Stimulated activated CD4-positive, alpha-beta T cell treated with anti-CD3 and anti-CD28 coated beads, TNF-alpha, amount 100 ng/mL, for 1 hour (primary cell): ENCODE data around the gene CDCA4.
A peak's percentile ranks its signal among the peaks of the same experiment; 100 is the strongest.
"Not testable (repeated sequence)": the region's sequence is repeated elsewhere in the genome, so short reads cannot be mapped to it uniquely, and the experiment has no call there.

Experiments used
- DNase-seq, 3 donors: peaks; one replicate each; pipeline ENCODE4 v3.0.0-alpha.2; 2020; ENCODE audit warnings: low read depth in 3 of 3, low spot score in 1 of 3

Gene CDCA4

DNA sequence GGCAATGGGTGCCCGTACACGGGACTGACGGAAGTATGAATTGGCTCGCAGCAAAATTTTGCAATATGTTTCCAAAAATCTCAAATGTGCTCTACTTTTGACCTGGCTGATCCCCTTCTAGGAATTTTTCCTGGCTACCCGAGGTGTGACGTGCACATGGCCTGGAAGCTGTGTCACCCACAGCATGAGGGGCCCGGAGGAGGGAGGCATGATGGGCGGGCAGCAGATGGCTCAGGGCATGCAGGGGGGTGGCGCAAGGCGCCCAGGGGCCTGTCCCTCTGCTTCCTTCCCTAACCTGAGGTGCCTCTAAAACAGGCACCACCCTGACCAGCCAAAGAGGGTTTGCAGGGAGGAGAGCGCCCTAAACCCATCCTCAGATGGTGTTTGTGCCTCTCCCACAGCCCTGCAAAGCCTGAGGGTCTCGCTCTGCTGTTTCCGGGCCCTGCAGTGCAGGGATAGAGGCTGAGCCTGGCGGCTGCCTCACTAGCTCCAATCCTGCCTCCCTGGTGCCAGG is 37.7 kb upstream of the CDCA4 start:
- DNase-seq = no peak

DNA sequence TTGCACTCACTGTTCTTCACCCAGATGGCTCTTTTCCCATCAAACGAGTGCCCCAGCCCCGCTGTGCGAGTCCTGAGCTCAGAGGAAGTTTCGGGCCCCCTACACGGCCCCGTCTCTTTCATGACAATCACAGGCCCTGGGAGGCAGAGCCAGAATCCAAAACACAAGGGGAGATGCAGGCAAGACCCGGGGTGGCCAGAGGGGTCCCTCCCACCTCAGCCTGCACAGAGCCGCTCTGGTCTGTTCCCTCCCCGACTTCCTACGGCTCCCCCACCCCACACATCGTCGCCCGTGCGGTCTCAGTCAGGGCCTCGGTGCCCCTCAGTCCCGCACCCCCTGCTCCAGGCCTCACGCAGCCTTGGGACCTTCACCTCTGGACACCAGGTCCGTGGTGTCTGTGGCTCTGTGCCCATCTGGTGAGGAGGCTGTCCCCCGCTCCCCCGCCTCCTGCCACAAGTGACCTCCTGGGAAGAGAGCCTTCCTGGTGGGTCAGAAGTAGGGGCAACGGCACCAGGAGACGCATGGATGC is 35.5 kb upstream of the CDCA4 start:
- no peak for DNase-seq

DNA sequence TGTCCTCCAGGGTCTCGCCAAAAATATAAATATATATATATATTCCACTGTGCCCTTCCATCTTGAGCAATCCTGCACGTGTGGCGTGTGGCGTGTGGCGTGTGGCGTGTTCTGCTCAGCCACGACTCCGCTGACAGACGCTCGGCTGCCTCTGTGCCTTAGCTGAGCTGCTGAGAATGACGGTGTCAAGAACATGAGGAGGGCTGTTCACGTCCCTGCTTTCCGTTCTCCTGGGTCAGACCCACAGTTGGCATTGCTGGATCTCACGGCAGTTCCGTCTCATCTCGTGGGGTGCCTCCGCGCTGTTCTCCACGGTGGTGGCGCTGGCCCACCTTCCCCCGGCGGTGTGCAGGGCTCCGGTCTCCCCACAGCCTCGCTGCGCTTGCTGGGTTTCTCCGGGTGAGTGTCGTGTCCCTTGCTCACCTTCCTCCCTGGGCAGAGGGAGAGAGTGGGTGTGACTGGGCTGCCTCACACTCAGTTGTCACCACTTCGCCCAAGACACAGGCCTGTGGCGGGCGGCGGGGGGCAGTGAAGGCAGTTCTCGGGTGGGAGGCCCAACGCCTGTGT is 34.9 kb upstream of the CDCA4 start:
- DNase-seq = no peak

DNA sequence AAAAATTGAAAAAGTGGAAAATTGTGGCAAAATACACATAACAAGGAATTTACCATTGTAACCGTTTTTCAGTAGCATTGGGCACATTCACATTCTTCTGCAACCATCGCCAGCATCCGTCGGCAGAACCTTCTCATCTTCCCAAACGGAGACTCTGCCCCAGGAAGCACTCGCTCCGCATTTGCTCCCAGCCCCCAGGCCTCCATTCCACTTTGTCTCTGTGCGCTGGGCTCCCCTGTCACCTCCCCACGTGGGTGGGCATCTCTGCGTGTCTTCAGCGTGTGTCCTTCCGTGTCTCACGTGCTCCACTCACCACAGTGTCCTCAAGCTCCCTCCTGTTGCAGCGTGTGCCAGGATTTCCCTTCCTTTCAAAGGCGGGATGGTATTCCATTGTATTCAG is 34.5 kb upstream of the CDCA4 start:
- DNase-seq = no peak

DNA sequence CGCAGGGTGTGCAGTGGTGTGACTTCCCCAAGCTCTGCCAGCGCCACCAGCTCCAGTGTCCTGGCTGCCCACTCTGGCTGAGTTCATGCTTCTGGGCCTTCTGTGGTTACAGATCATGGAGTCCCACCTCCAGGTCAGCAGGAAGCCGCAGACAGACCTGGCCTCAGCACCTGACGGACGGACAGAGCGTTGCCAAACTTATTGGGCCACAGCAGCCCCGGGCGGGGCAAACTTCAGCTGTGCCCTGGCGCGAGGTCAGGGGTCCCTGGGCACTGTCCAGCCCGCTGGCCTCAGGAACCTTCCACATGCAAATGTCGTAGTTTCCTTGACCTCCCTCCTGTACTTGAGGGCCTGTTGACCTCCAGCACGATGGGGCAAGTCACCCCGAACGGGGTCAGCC is 33.1 kb upstream of the CDCA4 start:
- no peak for DNase-seq

DNA sequence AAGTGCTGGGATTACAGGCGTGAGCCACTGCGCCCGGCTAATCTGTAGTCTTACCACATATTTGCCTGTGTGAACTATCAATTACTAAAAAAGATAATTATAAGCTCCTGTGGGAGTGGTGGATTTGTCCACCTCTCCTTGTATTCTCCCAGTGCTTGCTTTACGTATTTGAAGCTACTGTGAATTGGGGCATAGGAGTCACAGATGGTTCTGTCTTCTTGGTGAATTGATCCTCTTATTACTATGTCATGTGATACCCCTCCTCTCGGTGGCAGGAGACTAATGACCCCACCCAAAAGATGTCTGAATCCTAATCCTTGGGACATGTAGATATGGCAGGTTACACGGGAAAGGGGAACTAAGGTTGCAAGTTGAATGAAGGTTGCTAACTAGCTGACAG is 32.5 kb upstream of the CDCA4 start:
- DNase-seq = no peak

DNA sequence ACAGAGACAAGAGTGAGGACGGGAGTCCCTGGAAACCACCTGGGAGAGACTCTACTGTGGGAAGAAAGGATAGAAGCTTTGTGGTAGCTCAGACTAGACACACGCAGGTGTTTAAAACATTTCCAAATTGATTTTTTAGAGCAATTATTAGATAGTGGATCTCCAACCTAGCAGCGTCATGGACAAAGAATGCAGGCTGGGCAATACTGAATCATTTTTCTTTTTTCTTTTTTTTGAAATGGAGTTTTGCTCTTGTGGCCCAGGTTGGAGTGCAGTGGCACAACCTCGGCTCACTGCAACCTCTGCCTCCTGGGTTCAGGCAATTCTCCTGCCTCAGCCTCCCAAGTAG is 31.2 kb upstream of the CDCA4 start:
- no peak for DNase-seq

DNA sequence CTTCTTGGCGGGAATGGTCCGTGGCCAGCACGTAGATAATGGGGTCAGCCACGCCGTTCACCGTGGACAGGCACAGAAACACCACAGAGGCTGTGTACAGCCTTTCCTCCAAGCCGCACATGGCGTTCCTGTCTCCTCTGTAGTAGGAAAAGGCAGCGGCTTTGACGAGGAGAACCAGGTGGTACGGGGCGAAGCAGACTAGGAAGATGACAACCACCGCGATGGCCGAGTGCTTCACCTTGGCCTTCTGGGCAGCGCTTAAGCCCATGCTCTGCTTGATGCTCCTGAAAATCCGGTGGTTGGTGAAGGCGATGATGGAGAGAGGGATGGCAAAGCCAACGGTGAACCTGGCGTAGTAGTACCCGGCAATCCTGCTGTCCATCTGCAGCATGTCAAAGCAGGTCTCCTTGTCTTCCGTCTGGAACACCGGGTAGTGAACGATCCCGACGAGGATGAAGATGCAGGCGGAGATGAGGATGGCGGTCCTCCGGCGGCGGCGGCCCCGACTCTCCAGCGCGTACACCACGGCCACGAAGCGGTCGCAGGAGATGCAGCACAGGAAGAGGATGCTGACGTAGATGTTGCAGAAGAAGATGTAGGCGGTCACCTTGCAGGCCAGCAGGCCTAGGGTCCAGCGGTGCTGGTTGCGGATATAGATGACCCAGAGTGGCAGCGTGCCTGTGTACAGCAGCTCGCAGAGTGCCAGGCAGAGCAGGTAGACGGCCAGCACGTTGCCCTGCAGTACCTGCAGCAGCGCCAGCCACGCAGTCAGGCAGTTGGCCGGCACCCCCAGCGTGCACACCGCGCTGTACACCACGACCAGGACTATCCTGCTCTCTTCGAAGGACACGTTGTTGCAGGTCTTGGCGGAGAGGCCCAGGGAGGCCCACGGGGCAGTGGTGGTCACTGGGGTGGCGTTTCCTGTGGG is 30.6 kb upstream of the CDCA4 start:
- no peak for DNase-seq

DNA sequence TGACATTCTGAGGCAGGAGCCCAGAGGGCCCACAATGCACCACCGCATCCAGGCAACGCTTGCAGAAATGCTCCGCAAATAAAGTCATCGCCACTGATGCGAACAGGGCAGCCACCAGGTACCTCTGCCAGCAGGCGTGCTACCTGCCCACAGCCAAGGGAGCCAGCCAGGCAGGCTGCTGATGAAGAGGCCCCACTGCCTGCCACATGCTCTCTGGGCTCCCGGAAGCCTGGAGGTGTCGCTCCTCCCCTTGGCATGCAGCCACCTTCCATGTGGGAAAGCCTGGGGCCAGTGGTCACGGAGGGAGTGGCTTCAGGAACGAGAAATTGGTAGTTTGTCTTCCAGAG is 29.6 kb upstream of the CDCA4 start:
- DNase-seq = no peak

DNA sequence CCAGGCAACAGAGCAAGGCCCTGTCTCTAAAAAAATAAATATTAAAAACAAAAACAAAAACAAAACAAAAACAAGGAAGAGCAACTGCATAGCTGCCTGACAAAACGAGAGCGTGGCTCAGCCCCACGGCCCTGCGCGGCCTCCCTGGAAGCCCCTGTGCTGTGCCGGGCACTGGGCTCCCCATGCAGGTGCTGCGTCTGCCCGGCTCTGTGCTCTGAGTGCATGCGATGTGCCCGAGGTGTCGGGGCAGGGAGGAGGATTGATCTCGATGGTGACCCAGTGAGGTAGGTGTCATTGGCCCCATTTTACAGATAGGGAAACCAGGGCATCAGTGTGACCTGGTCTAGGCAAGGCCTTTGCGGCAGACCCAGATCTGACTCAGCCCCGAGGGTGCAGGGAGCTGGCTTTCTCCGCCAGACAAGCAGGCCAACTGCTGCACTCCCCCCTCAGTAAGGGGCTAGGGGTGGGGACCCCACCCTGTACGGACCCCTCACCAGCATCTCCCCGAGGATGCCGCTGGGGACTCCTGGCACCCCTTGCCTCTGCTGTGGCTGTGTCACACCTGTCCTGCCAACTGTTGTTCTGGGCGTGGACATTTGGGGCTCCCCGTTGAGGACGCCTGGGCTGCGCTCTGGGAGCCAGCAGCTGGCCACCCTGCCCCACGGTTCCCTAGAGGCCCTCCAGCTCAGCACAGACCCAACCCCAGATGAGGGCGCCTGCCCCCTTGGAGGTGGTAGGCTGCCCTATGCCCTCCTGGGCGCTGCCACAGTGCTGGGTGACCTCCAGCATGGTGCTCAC is 29.1 kb upstream of the CDCA4 start:
- no peak for DNase-seq

DNA sequence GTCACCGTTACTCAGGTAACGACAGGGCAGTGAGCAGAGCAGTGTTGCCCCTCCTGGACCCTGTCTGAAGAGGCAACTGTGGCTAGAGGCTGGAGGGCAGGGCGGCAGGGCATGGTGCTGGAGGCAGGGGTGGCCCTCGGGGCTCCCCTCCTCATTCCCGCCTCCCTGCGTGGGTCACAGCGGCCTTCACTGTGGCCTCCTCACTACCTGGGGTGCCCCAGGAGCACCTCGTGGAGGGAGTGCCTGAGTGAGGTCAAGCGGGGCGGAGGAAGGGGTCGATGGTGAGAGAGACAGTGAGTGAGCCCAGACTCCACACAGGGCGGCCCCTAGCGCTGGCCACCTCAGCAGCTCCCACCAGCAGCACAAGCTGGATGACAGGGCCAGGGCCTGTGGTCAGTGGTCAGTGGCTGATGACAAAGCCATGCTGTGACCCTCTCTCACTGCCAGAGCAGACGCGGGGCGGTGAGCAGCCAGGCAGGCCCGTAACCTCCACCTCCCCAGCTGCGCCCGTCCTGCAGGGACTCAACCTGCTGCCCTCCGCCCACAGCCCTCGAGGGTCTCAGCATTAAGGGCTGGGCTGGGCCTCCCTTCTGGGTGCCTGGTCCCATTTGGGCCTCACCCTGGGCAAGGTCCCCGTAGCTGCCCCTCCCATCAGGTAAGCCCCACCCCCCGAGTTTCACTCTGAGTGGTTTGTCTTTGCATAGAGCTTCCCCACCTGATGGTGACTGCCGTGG is 26.6 kb upstream of the CDCA4 start:
- DNase-seq = no peak

DNA sequence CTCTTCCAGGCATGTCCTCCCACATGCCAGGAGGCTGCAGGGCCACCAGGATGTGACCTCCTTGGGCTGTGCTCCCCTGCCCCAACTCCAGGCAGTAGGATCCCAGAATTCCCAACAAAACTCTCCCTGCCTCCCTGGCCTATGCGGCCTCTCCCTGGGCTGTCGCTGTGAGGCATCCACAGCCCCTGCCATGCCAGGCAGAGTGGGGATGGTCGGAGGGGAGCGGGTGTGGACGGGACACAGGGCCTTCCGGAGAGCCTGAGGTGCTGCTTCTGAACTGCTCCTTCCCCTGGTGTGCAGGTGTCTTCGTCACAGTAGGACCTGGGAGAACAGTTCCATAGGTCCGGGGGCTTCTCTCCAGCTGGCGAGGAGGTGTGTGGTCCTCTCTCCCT is 26.0 kb upstream of the CDCA4 start:
- DNase-seq = no peak

DNA sequence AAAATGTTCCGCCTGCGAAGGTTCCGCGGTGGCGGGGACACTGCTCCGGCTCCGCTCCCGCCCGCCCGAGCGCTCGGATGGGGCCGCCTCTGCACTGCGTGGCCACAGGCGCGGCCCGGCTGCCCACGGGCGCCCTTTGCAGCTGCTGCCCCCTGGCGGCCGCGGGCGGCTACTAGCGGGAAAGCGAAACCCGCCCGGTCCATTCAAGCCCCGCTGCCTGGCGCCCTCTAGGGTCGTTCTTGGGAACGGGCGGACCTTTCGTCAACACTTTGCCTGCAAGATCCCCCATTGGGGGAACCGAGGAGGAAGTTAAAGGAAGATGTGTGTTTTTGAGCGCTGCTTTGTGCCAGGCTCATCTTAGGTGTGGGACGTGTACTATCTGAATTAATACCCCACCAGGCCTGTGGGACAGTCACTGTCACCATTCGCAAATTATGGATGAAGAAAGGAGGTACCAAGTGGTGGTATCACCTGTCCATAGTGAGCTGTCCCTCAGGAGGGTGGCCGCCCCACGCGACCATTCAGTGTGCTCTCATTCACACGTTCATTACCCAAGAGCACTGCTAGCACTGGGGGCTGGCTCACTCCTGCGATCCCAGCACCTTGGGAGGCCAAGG is 24.9 kb upstream of the CDCA4 start:
- DNase-seq = peak; percentile 79 to 94 (median 87)

DNA sequence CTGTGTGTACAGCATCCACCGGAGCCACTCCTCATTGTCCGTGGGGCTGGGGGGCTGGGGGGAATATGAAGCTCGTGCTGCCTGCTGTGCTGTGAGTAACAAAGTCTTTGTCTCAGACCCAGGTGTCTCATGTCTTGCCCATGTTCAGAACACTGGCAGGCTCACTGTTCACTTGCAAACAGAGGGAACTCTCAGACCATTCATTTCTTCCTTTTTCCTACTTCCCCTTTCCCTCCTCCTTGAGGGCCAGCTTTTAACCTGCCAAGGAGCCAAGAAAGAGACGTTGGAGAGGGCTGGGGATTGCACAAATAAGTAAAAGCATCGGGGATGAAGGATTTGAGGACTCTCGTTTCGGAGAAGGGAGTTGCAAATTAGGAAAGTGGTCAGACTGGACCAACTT is 22.8 kb upstream of the CDCA4 start:
- no peak for DNase-seq

DNA sequence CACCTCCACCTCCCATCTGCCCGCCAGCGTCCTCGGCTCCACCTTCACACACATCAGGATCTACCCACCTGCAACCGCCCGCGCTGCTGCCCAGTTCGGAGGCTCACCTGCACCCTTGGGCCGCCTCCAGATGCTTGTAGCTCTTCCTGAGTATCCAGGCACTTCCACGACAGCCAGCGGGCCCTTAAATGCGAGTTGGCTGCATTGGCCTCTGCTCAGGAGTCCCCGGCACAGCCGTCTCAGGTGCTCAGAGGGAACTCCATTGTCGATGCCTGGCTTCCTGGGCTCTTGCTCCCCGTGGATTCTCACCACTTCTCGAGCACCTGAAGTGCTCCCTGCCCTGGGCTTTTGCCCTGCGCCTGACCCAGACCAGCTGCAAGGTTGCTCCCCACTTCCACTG is 21.9 kb upstream of the CDCA4 start:
- DNase-seq = no peak

DNA sequence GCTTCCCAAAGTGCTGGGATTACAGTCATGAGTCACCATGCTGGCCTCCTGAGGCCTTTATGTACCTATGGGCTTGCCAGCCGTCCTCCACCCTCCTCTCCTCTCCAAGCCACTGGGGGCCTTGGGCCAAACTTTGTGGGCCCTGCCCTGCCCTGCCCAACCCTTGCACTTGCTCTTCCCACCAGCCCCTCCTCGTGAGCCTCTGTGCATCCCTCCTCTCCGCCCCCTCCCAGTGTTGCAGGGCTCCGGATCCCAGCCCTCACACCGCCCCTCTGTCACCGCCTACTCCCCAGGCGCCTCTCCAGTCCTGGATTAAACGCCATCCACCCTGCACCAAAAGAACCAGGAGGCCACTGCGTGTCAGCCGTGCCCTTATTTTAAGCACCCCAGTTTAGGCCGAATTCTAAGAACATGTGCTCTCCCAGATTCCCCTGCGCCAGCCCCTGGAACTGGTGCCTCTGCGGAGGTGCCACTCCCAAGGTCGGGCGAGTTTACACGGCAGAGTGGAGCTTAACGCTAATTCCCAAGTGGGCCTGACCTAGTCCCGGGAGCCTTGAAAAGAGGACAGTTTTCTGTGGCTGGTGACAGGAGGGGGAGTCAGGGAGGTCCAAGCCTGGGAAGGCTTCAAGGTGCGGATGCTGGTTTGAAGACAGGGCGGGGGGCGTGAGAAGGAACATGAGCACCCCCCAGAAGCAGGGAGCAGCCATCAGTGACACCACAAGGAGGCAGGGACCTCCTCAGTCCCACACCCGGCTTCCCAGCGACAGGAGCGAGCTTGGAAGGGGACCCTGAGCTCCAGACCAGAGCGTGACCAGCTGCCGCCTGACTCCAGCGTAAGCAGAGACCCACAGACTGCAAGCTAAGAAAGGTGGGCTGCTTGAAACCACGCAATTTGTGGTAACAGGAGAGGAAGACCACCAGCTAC is 21.2 kb upstream of the CDCA4 start:
- no peak for DNase-seq

DNA sequence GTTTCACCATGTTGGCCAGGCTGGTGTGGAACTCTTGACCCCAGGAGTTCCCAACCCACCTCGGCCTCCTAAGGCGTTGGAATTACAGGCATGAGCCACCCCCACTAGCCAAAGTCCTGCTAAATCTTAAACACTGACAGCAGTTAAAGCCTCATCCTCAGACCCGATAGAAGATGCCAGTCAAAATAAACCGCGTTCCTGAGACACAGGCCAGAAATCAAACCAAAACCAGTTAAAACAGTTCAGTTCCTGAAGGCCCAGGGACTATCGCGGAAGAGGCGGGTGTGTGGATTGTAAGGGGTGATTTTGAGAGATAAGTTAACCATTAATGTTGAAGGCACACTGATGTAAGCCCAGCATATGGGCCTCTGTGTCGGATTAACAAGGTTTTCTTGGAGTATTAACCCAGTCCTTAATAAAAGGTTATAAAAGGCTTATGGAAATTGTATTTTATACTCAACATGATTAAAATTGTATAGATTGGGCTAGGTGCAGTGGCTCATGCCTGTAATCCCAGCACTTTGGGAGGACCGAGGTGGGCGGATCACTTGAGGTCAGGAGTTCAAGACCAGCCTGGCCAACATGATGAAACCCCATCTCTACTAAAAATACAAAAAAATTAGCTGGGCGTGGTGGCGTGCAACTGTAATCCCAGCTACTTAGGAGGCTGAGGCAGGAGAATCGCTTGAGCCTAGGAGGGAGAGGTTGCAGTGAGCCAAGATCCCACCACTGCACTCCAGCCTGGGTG is 18.7 kb upstream of the CDCA4 start:
- no peak for DNase-seq

DNA sequence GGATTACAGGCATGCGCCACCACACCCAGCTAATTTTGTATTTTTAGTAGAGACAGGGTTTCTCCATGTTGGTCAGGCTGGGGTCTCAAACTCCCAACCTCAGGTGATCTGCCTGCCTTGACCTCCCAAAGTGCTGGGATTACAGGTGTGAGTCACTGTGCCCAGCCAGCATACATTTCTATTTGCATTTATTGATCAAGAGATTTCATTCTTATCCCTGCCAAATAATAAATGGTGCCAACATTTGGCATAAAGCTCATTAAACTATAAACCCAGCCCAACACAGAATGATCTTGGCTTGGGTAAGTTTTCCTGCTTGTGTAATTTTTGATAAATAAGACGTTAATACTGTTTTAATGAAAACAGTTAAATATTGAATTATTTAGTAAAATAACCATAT is 14.7 kb upstream of the CDCA4 start:
- not testable (repeated sequence) for DNase-seq
